GM13976 (cell line): Measurements from ENCODE around the gene RNU2-63P.
"Not testable (repeated sequence)": the region's sequence is repeated elsewhere in the genome, so short reads cannot be mapped to it uniquely, and the experiment has no call there.

ENCODE experiments used
- DNase-seq: peaks from one replicate; pipeline ENCODE4 v3.0.0; 2012; ENCODE audit warnings: low spot score
- CTCF ChIP-seq: IDR thresholded peaks from 2 replicates; pipeline ENCODE4 v1.5.1; 2012; ENCODE audit warnings: borderline replicate concordance, mild to moderate bottlenecking; ENCODE audit not compliant: insufficient read depth; ENCODE audit errors: extremely low read depth, missing control alignments, control extremely low read depth
- in situ Hi-C: fragments of 300-500 bp; cut with MboI; formaldehyde crosslinking; loops from one replicate; pipeline ENCODE4 v1.12.0; 2022; ENCODE audit warnings: low sequenced_read_pairs, mixed read lengths, inconsistent platforms; ENCODE audit not compliant: unreplicated experiment

The RNU2-63P gene

GRCh38 chr2:88048541-88048940 lies 32.2 kb upstream of the RNU2-63P start:
- TF ChIP-seq CTCF: no peak
- DNase-seq: no peak
- in situ Hi-C loops: no loop called here

- in situ Hi-C loops, DNase-seq: not testable (repeated sequence)
These were observed 29.2 kb upstream of the RNU2-63P start for GRCh38 chr2:88045561-88045960.

GRCh38 chr2:88042476-88042875 lies 26.1 kb upstream of the RNU2-63P start:
- in situ Hi-C loops: no loop called here
- TF ChIP-seq CTCF: no peak
- DNase-seq: no peak

- TF ChIP-seq CTCF: no peak
- in situ Hi-C loops: no loop called here
- no peak for DNase-seq
These were observed 22.1 kb upstream of the RNU2-63P start for GRCh38 chr2:88038263-88039105.

- TF ChIP-seq CTCF: no peak
- no peak for DNase-seq
- in situ Hi-C loops: no loop called here
These were observed 20.3 kb upstream of the RNU2-63P start for GRCh38 chr2:88036606-88037005.

- no peak for TF ChIP-seq CTCF
- no peak for DNase-seq
- in situ Hi-C loops: no loop called here
These were observed 19.8 kb upstream of the RNU2-63P start for GRCh38 chr2:88036182-88036581.

GRCh38 chr2:88032070-88032702 lies 15.8 kb upstream of the RNU2-63P start:
- DNase-seq: no peak
- in situ Hi-C loops: no loop called here
- no peak for TF ChIP-seq CTCF
